Endothelial cell of umbilical vein (primary cell): ENCODE data around the gene ZBED5. TPM values are rescaled to one million over a fixed set of nuclear protein-coding genes. Genes with fewer than 3 reads are reported as not detected.

Experiments used
- BruUV-seq: library from RNA; stranded (reverse); fragments of 400-500 nt; replicated peaks from 2 replicates; lab custom pipeline; 2021; lab: Mats Ljungman, UMichigan
- CTCF ChIA-PET: fragments of 300-600, 350-600 bp; sonication (Branson Sonifier 250); formaldehyde crosslinking; loops from one replicate; lab custom pipeline; 2021; ENCODE audit warnings: antibody characterized with exemption, inconsistent platforms; lab: Charles Lee
- POLR2A ChIA-PET: fragments of 300-600, 350-600 bp; sonication (Branson Sonifier 250); formaldehyde crosslinking; loops from one replicate; lab custom pipeline; 2021; ENCODE audit warnings: antibody characterized with exemption, inconsistent platforms; lab: Charles Lee
- DNase-seq: peaks from one replicate; pipeline ENCODE4 v3.0.0-alpha.2; 2011; ENCODE audit warnings: low read depth, low spot score
- FAIRE-seq: peaks from 2 replicates; lab custom pipeline; 2011; peaks lifted over from hg19 to GRCh38; lab: Jason Lieb, UNC
- H2AFZ ChIP-seq: 2 replicates; pipeline ENCODE4 v1.6.0; 2012; ENCODE audit warnings: low read depth, low read length, control low read depth, inconsistent platforms
- H3K27ac ChIP-seq: 2 replicates; pipeline ENCODE4 v1.5.1; 2011; ENCODE audit warnings: low read depth, mild to moderate bottlenecking, control low read depth, low read length, moderate library complexity; ENCODE audit not compliant: insufficient read depth
- H3K27me3 ChIP-seq, 2 experiments: 2 replicates each; pipeline versions ENCODE4 v1.6.0 to v1.6.1; 2011; ENCODE audit warnings: low read length in 2 of 2, mixed read lengths in 1 of 2; ENCODE audit not compliant: control insufficient read depth in 2 of 2, insufficient read depth in 2 of 2
- H3K36me3 ChIP-seq, 2 experiments: 2 replicates in 1 of 2; 3 replicates in 1 of 2; pipeline ENCODE4 v1.5.1; 2011; ENCODE audit warnings: low read length in 2 of 2, mild to moderate bottlenecking in 1 of 2, moderate library complexity in 1 of 2; ENCODE audit not compliant: control insufficient read depth in 2 of 2, insufficient read depth in 2 of 2; ENCODE audit errors: extremely low read depth in 1 of 2
- H3K4me1 ChIP-seq: 3 replicates; pipeline ENCODE4 v1.5.1; 2011; ENCODE audit warnings: mild to moderate bottlenecking, low read length; ENCODE audit not compliant: control insufficient read depth, insufficient read depth; ENCODE audit errors: extremely low read depth
- H3K4me2 ChIP-seq: 2 replicates; pipeline ENCODE4 v1.6.1; 2011; ENCODE audit warnings: low read length, control low read depth, mixed read lengths; ENCODE audit not compliant: insufficient read depth
- H3K4me3 ChIP-seq, 3 experiments: fragments of 200-600 bp in 1 of 3; sonication (generic), shearing (Covaris generic) in 1 of 3; replicated peaks in 1 of 3; 2 replicates each; pipeline ENCODE4 v1.5.1; 2011 to 2016; ENCODE audit warnings: control low read depth in 3 of 3, low read length in 3 of 3, mild to moderate bottlenecking in 2 of 3, inconsistent platforms in 1 of 3, low read depth in 1 of 3, moderate library complexity in 1 of 3; ENCODE audit not compliant: insufficient read depth in 1 of 3
- H3K79me2 ChIP-seq: 2 replicates; pipeline ENCODE4 v1.6.0; 2012; ENCODE audit warnings: low read length, inconsistent platforms; ENCODE audit not compliant: control insufficient read depth, insufficient read depth
- H3K9ac ChIP-seq: replicated peaks from 2 replicates; pipeline ENCODE3; 2011; ENCODE audit warnings: low read length, control low read depth; ENCODE audit not compliant: insufficient read depth; ENCODE audit errors: extremely low read depth
- H3K9me1 ChIP-seq: replicated peaks from 3 replicates; pipeline ENCODE4 v1.6.0; 2011; ENCODE audit warnings: mild to moderate bottlenecking, low read length; ENCODE audit not compliant: control insufficient read depth, insufficient read depth; ENCODE audit errors: extremely low read depth
- H3K9me3 ChIP-seq: replicated peaks from 2 replicates; pipeline ENCODE4 v1.5.1; 2012; ENCODE audit warnings: low read length, inconsistent platforms; ENCODE audit not compliant: control insufficient read depth, insufficient read depth
- H4K20me1 ChIP-seq: replicated peaks from 2 replicates; pipeline ENCODE3; 2011; ENCODE audit warnings: mild to moderate bottlenecking, low read length; ENCODE audit not compliant: control insufficient read depth, insufficient read depth; ENCODE audit errors: extremely low read depth
- EZH2 ChIP-seq: IDR thresholded peaks from 2 replicates; pipeline ENCODE4 v1.6.1; 2012; ENCODE audit warnings: borderline replicate concordance, low read depth, mild to moderate bottlenecking, moderate library complexity, low read length, inconsistent platforms; ENCODE audit not compliant: severe bottlenecking
- FOS ChIP-seq: IDR thresholded peaks from 2 replicates; pipeline ENCODE4 v1.6.1; 2011; ENCODE audit warnings: mild to moderate bottlenecking, low read length, moderate library complexity, borderline replicate concordance; ENCODE audit not compliant: insufficient read depth
- GATA2 ChIP-seq: IDR thresholded peaks from 2 replicates; pipeline ENCODE4 v1.7.0; 2011; ENCODE audit warnings: low read depth, mild to moderate bottlenecking, moderate library complexity, mixed read lengths, low read length; ENCODE audit not compliant: insufficient read length, insufficient read depth
- JUN ChIP-seq: IDR thresholded peaks from 2 replicates; pipeline ENCODE4 v1.6.1; 2011; ENCODE audit warnings: borderline replicate concordance, low read depth; ENCODE audit not compliant: insufficient read length, insufficient read depth
- MYC ChIP-seq: IDR thresholded peaks from one replicate; pipeline ENCODE4 v1.6.1; 2011; ENCODE audit warnings: mild to moderate bottlenecking, low read depth, low read length
- POLR2A ChIP-seq: IDR thresholded peaks from 2 replicates; pipeline ENCODE4 v1.6.1; 2012; ENCODE audit warnings: low read depth, mild to moderate bottlenecking, control low read depth, low read length
- POLR2AphosphoS5 ChIP-seq: IDR thresholded peaks from 2 replicates; pipeline ENCODE4 v1.6.1; 2012; ENCODE audit warnings: low read depth, mild to moderate bottlenecking, control low read depth, low read length, moderate library complexity; ENCODE audit not compliant: insufficient read depth
- dilution Hi-C: fragments of 300-500 bp; cut with MboI; formaldehyde crosslinking; loops from one replicate; pipeline ENCODE4 v1.15.0; 2019; ENCODE audit warnings: low sequenced_read_pairs; ENCODE audit not compliant: extremely low pct_ligation_motif_present
- intact Hi-C: fragments of 100-400 bp; cut with micrococcal nuclease; formaldehyde crosslinking; loops from one replicate; pipeline ENCODE4 v1.10.0; 2022
- polyA plus RNA-seq, 4 experiments: library from polyadenylated mRNA; depleted of rRNA in 3 of 4; stranded (reverse) in 3 of 4; unstranded in 1 of 4; fragments of >200 nt; gene quantifications; 2 replicates each; pipeline versions ENCODE4 v1.2.1 to v1.2.3, GENCODE V29; 2011 to 2012; ENCODE audit warnings: missing spikeins in 1 of 4
- total RNA-seq: library from RNA; stranded (reverse); gene quantifications from 2 replicates; pipeline ENCODE4 v1.2.3, GENCODE V29; 2021
- TF ChIP-seq, protein P1 (sequence below): IDR thresholded peaks from 2 replicates; pipeline ENCODE4 v1.6.1; 2011; ENCODE audit not compliant: insufficient read depth, insufficient read length
- TF ChIP-seq, protein P2 (sequence below), 2 donors: IDR thresholded peaks; 1 replicate in 1 of 2; 2 replicates in 1 of 2; pipeline ENCODE4 v1.5.1; 2011; ENCODE audit warnings: low read length in 2 of 2, mild to moderate bottlenecking in 2 of 2, moderate library complexity in 2 of 2, control low read depth in 1 of 2, inconsistent platforms in 1 of 2, low read depth in 1 of 2; ENCODE audit not compliant: insufficient read depth in 1 of 2; ENCODE audit errors: extremely low read depth in 1 of 2

Gene ZBED5
- total and polyA plus RNA-seq, 2 donors (not counting 3 experiments of a cell fraction or from before 2014, with no cell fraction given): 41.2 to 59.4 TPM

DNA sequence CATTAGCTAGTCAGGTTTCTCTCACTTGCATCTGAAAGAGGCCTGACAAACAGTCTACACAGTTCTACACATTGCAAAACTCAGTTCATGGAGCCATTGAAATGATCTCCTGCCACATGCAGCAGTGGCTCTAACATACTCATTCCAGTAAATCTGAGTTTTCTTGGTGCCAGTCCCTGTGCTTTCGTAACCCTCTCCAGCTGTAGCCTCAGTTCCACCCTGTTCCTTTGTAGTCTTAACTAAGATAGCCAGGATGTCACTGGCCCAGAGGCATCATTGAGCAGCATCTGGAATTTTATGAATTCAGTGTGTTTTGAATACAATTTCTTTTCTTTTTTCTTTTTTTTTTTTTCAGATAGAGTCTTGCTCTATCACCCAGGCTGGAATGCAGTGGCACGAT is 37.4 kb upstream of the ZBED5 start:
- no peaks in the 10 kb centered on the region for H4K20me1 ChIP-seq
- no peaks in the 10 kb centered on the region for H3K27me3 ChIP-seq
- no peaks in the 10 kb centered on the region for H3K9me1 ChIP-seq
- H3K36me3 ChIP-seq: no peaks in the 10 kb centered on the region
- POLR2A ChIA-PET: no interaction called here
- H3K4me1 ChIP-seq: peaks cover 17% of the 10 kb centered on the region
- DNase-seq (no peak), FAIRE-seq (no peak)
- no peaks in the 10 kb centered on the region for H3K9me3 ChIP-seq
- BruUV-seq: no TSS peak
- no peak overlapping the region for H2AFZ ChIP-seq
- no peak overlapping the region for H3K9ac ChIP-seq
- dilution Hi-C loops (no loop called here), intact Hi-C loops (no loop called here)
- no peak overlapping the region for H3K27ac ChIP-seq
- CTCF ChIA-PET: interaction anchor here (2.6 kb wide), 2 partner anchors 16 to 38 kb away, joined by 8 to 11 read pairs; no protein-coding TSS in a partner anchor
- no peak overlapping the region for H3K4me3 ChIP-seq
- no peak overlapping the region for H3K4me2 ChIP-seq
- H3K79me2 ChIP-seq: no peaks in the 10 kb centered on the region
- TF ChIP-seq, protein P1, sequence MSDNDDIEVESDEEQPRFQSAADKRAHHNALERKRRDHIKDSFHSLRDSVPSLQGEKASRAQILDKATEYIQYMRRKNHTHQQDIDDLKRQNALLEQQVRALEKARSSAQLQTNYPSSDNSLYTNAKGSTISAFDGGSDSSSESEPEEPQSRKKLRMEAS: no peak
- TF ChIP-seq POLR2AphosphoS5: no peak
- TF ChIP-seq JUN: no peak
- TF ChIP-seq FOS: no peak
- no peak for TF ChIP-seq EZH2
- no peak for TF ChIP-seq POLR2A
- no peak for TF ChIP-seq GATA2

DNA sequence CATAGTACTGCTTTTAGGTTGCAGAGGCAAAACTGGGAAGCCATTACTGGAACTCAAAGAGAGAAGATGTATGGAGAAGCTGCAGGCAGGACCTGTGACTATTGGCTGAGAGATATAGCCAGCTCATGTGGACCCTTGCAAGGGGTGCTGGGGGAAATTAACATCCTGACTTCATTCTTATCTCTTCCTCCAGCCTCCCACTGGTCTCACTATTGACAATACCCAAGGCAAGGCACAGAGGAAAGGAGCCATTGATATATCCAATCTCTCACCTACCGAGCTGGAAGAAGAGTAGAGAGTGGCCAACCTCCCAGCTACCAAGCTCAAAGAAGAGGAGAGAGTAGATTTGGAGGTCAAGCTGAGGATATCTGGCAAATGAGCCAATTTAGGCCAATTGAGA is 36.8 kb upstream of the ZBED5 start:
- Histone ChIP-seq H3K9ac (no peak overlapping the region), H3K79me2 (no peaks in the 10 kb centered on the region), H3K9me1 (no peaks in the 10 kb centered on the region), H3K27me3 (no peaks in the 10 kb centered on the region), H3K9me3 (no peaks in the 10 kb centered on the region), H3K36me3 (no peaks in the 10 kb centered on the region), H3K4me1 (peaks cover 11% of the 10 kb centered on the region), H4K20me1 (no peaks in the 10 kb centered on the region), H2AFZ (no peak overlapping the region), H3K4me2 (no peak overlapping the region), H3K27ac (no peak overlapping the region), H3K4me3 (no peak overlapping the region)
- dilution Hi-C loops: no loop called here
- no peak for DNase-seq
- no TSS peak for BruUV-seq
- TF ChIP-seq MYC (no peak), JUN (no peak), EZH2 (no peak), POLR2A (no peak), POLR2AphosphoS5 (no peak), FOS (no peak), GATA2 (no peak)
- TF ChIP-seq, protein P2, sequence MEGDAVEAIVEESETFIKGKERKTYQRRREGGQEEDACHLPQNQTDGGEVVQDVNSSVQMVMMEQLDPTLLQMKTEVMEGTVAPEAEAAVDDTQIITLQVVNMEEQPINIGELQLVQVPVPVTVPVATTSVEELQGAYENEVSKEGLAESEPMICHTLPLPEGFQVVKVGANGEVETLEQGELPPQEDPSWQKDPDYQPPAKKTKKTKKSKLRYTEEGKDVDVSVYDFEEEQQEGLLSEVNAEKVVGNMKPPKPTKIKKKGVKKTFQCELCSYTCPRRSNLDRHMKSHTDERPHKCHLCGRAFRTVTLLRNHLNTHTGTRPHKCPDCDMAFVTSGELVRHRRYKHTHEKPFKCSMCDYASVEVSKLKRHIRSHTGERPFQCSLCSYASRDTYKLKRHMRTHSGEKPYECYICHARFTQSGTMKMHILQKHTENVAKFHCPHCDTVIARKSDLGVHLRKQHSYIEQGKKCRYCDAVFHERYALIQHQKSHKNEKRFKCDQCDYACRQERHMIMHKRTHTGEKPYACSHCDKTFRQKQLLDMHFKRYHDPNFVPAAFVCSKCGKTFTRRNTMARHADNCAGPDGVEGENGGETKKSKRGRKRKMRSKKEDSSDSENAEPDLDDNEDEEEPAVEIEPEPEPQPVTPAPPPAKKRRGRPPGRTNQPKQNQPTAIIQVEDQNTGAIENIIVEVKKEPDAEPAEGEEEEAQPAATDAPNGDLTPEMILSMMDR (IDR thresholded peaks at IDR 0.05; ENCODE audit: extremely low read depth in 1 of 2, insufficient read depth in 1 of 2, low read depth in 1 of 2, low read length in 2 of 2): no peak
- TF ChIP-seq, protein P1: no peak
- no peak for FAIRE-seq
- ChIA-PET POLR2A (no interaction called here), CTCF (interaction anchor here (1.6 to 2.6 kb wide), 3 partner anchors 9 to 39 kb away, joined by 5 to 11 read pairs (median 8); no protein-coding TSS in a partner anchor)
- intact Hi-C loops: no loop called here
